Caco-2 (cell line): Measurements from ENCODE around the gene NRF1. TPM values are rescaled to one million over a fixed set of nuclear protein-coding genes. Genes with fewer than 3 reads are reported as not detected.

Experiments used
- BruUV-seq: library from RNA; stranded (reverse); fragments of 400-500 nt; replicated peaks from 2 replicates; lab custom pipeline; 2021; lab: Mats Ljungman, UMichigan
- CTCF ChIA-PET: fragments of 300-600 bp; sonication (Branson Sonifier 250); formaldehyde crosslinking; loops from one replicate; lab custom pipeline; 2022; ENCODE audit warnings: antibody characterized with exemption; lab: Charles Lee
- POLR2A ChIA-PET: fragments of 300-600 bp; sonication (Branson Sonifier 250); formaldehyde crosslinking; loops from one replicate; lab custom pipeline; 2022; ENCODE audit warnings: antibody characterized with exemption; lab: Charles Lee
- DNase-seq, 2 experiments: peaks; one replicate each; pipeline versions ENCODE4 v3.0.0 to v3.0.0-alpha.2; 2020 to 2022
- H3K27me3 ChIP-seq: replicated peaks from 2 replicates; pipeline ENCODE4 v1.6.0; 2011; ENCODE audit warnings: low read length; ENCODE audit not compliant: control insufficient read depth, insufficient read depth
- H3K36me3 ChIP-seq: 2 replicates; pipeline ENCODE4 v1.5.1; 2011; ENCODE audit warnings: low read length; ENCODE audit not compliant: control insufficient read depth, insufficient read depth
- H3K4me1 ChIP-seq: fragments of 250-450 bp; sonication (Bioruptor Pico); 2 replicates; pipeline ENCODE4 v1.5.1; 2020; ENCODE audit warnings: mild to moderate bottlenecking
- H3K4me3 ChIP-seq: 2 replicates; pipeline ENCODE4 v1.5.1; 2011; ENCODE audit warnings: low read depth, mild to moderate bottlenecking, control low read depth, low read length
- H3K9me3 ChIP-seq: fragments of 250-450 bp; sonication (Bioruptor Pico); 2 replicates; pipeline ENCODE4 v1.5.1; 2020; ENCODE audit warnings: mild to moderate bottlenecking, moderate library complexity
- H3K27ac Mint-ChIP-seq: one replicate; pipeline ENCODE4 v1.8.0; 2022; ENCODE audit warnings: mixed read lengths; ENCODE audit not compliant: unreplicated experiment
- H3K27me3 Mint-ChIP-seq: one replicate; pipeline ENCODE4 v1.8.0; 2022; ENCODE audit warnings: mixed read lengths; ENCODE audit not compliant: insufficient read depth, unreplicated experiment
- H3K36me3 Mint-ChIP-seq: one replicate; pipeline ENCODE4 v1.8.0; 2022; ENCODE audit warnings: mild to moderate bottlenecking, mixed read lengths; ENCODE audit not compliant: insufficient read depth, unreplicated experiment
- H3K4me1 Mint-ChIP-seq: one replicate; pipeline ENCODE4 v1.8.0; 2022; ENCODE audit warnings: low read depth, mixed read lengths; ENCODE audit not compliant: unreplicated experiment
- H3K4me3 Mint-ChIP-seq: one replicate; pipeline ENCODE4 v1.8.0; 2022; ENCODE audit warnings: mild to moderate bottlenecking, moderate library complexity, mixed read lengths; ENCODE audit not compliant: unreplicated experiment
- H3K9me3 Mint-ChIP-seq: one replicate; pipeline ENCODE4 v1.8.0; 2022; ENCODE audit warnings: mixed read lengths; ENCODE audit not compliant: unreplicated experiment
- CTCF ChIP-seq, 2 experiments: fragments of 200-600 bp in 1 of 2; IDR thresholded peaks; 1 replicate in 1 of 2; 2 replicates in 1 of 2; pipeline versions ENCODE4 v1.5.1 to v1.8.0; 2011 to 2022; ENCODE audit warnings: antibody characterized with exemption in 1 of 2, control low read depth in 1 of 2, inconsistent platforms in 1 of 2, low read depth in 1 of 2, low read length in 1 of 2, mild to moderate bottlenecking in 1 of 2, moderate library complexity in 1 of 2; ENCODE audit not compliant: insufficient read depth in 1 of 2, severe bottlenecking in 1 of 2, unreplicated experiment in 1 of 2
- intact Hi-C: fragments of 100-400 bp; cut with micrococcal nuclease; formaldehyde crosslinking; loops from one replicate; pipeline ENCODE4 v1.10.0; 2022; ENCODE audit not compliant: unreplicated experiment
- total RNA-seq: library from RNA; stranded (reverse); gene quantifications from 2 replicates; pipeline ENCODE4 v1.2.3, GENCODE V29; 2022

NRF1 gene
- total RNA-seq, 1 experiment from 2014 or later = 22.5 TPM

- POLR2A ChIA-PET = no interaction called here
- Histone ChIP-seq H3K4me3 (no peak overlapping the region), H3K36me3 (no peaks in the 10 kb centered on the region), H3K27me3 (no peaks in the 10 kb centered on the region), H3K9me3 (no peaks in the 10 kb centered on the region), H3K4me1 (no peaks in the 10 kb centered on the region)
- H3K27me3 Mint-ChIP-seq = no peaks in the 10 kb centered on the region
- CTCF ChIA-PET = no interaction called here
- H3K36me3 Mint-ChIP-seq = peaks cover 23% of the 10 kb centered on the region
- H3K9me3 Mint-ChIP-seq = no peaks in the 10 kb centered on the region
- DNase-seq = no peak
- H3K4me1 Mint-ChIP-seq = no peaks in the 10 kb centered on the region
- intact Hi-C loops = no loop called here
- H3K27ac Mint-ChIP-seq = no peak overlapping the region
- no peak overlapping the region for H3K4me3 Mint-ChIP-seq
- TF ChIP-seq CTCF (IDR thresholded peaks at IDR 0.05; ENCODE audit: insufficient read depth in 1 of 2, low read depth in 1 of 2, low read length in 1 of 2, severe bottlenecking in 1 of 2, unreplicated experiment in 1 of 2) = no peak
- BruUV-seq = no TSS peak
These were observed 79.2 kb downstream of the NRF1 start for GRCh38 chr7:129690701-129691100.

DNA sequence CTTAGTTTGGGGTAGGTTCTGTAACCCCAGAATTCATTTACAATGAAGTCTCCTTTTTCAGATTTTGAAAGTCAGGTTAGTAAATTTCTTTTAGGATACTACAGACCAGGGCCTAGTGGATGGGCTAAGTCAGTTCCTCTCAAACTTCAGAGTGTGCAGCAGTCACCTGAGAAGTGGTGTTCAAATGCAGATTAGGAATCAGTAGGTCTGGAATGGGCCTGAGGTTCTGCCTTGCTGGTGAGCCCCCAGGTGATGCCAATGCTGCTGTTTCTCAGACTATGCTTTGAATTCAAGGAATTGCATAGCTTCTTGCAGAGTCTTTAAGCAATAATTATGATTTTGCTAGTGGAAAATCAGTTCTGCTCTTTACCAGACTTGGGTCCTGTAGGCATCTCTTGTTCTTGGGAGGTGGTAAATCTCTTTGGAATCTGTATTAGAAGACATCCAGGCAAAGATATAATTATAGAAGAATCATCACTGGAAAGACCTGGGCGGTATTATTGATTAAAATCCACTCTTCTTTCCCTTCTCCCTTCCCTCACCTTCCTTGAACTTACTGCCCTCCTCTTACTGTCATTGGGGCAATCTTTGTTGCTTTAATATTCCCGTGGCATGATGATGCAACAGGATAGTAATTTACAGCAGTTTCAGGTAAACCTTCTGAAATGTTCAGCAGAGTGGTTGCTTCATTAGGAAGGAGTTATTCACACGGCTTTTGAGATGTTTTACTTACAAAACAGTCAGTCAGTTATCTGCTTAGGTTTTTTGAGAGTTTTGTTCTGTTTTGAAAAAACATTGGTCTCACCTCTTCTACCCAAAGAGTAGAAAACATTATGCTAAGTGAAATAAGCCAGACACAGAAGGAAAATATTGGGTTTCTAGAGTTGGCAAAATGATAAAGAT is 87.2 kb downstream of the NRF1 start:
- BruUV-seq = TSS peak; percentile 38
- DNase-seq = peak in 1 of 2 experiments; percentile 21
- Mint-ChIP-seq H3K4me1 (peaks cover 20% of the 10 kb centered on the region), H3K9me3 (no peaks in the 10 kb centered on the region), H3K27ac (peak overlapping the region; percentile 73), H3K27me3 (no peaks in the 10 kb centered on the region), H3K4me3 (no peak overlapping the region), H3K36me3 (peaks cover 12% of the 10 kb centered on the region)
- intact Hi-C loops = no loop called here
- POLR2A ChIA-PET = no interaction called here
- TF ChIP-seq CTCF (IDR thresholded peaks at IDR 0.05; ENCODE audit: insufficient read depth in 1 of 2, low read depth in 1 of 2, low read length in 1 of 2, severe bottlenecking in 1 of 2, unreplicated experiment in 1 of 2) = no peak
- Histone ChIP-seq H3K4me3 (no peak overlapping the region), H3K27me3 (no peaks in the 10 kb centered on the region), H3K36me3 (no peaks in the 10 kb centered on the region), H3K9me3 (no peaks in the 10 kb centered on the region), H3K4me1 (peaks cover 23% of the 10 kb centered on the region)
- CTCF ChIA-PET = no interaction called here

- Histone ChIP-seq H3K27me3 (no peaks in the 10 kb centered on the region), H3K4me3 (no peak overlapping the region), H3K9me3 (no peaks in the 10 kb centered on the region), H3K36me3 (no peaks in the 10 kb centered on the region), H3K4me1 (peaks cover 23% of the 10 kb centered on the region)
- H3K9me3 Mint-ChIP-seq = no peaks in the 10 kb centered on the region
- DNase-seq = no peak
- H3K36me3 Mint-ChIP-seq = peaks cover 7% of the 10 kb centered on the region
- H3K4me1 Mint-ChIP-seq = peaks cover 20% of the 10 kb centered on the region
- no peak for TF ChIP-seq CTCF (IDR thresholded peaks at IDR 0.05; ENCODE audit: insufficient read depth in 1 of 2, low read depth in 1 of 2, low read length in 1 of 2, severe bottlenecking in 1 of 2, unreplicated experiment in 1 of 2)
- ChIA-PET CTCF (interaction anchor here (0.6 kb wide), 1 partner anchor 164 kb away, joined by 7 read pairs; no protein-coding TSS in a partner anchor), POLR2A (no interaction called here)
- H3K27me3 Mint-ChIP-seq = no peaks in the 10 kb centered on the region
- no peak overlapping the region for H3K27ac Mint-ChIP-seq
- no TSS peak for BruUV-seq
- intact Hi-C loops = no loop called here
- H3K4me3 Mint-ChIP-seq = no peak overlapping the region
These were observed 90.8 kb downstream of the NRF1 start for GRCh38 chr7:129702316-129702715.
